DMS114 treated with DMSO at 0.1 percent for 48 hours (cell line): ENCODE results near the gene KXD1.
"Not testable (repeated sequence)": the region's sequence is repeated elsewhere in the genome, so short reads cannot be mapped to it uniquely, and the experiment has no call there.

Experiments used
- DNase-seq: peaks from one replicate; lab custom pipeline; 2025; ENCODE audit not compliant: unreplicated experiment; lab: John Stamatoyannopoulos, UW

KXD1 gene

GRCh38 chr19:18557411-18558201 lies at the start of gene KXD1:
KXD1 (plus strand) TSS chr19:18557870; CDS start chr19:18562057, 4,187 bp downstream.
- DNase-seq, result peak; percentile 99

DNA sequence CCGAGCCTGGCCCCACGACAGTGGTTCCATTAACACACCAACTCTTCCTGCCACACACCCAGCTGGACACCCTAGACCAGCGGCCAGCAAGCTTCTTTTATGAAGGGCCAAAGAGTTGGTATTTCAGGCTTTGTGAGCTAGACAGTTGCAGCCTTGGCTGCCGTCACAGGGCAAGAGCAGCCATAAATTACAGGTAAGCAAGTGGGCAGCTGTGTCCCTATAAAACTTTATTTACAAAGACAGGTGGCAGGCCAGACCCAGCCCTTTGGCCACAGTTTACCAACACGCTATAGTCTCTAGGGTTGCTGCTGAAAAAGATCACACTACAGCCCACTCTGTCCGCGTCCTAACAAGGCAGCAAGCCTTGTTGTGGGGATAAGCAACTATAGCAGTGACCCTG lies 49.1 kb upstream of the KXD1 start:
- no peak for DNase-seq

DNA sequence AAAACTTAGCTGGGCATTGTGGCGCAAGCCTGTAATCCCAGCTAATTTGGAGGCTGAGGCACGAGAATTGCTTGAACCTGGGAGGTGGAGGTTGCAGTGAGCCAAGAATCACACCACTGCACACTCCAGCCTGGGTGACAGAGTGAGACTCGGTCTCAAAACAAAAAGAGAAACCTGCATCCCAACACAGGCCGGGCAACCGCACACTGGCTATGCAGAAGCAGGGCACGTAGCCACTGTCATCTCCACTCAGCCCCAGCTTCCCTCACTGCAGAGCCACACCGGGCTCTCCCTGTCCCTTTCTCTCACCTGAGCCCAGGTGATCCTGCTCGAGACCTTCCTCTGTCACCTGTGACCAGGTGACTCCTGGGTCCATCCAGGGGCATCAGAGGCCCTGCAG lies 47.5 kb upstream of the KXD1 start:
- DNase-seq, result no peak

- no peak for DNase-seq
These were observed 43.8 kb upstream of the KXD1 start for GRCh38 chr19:18513868-18514267.

DNA sequence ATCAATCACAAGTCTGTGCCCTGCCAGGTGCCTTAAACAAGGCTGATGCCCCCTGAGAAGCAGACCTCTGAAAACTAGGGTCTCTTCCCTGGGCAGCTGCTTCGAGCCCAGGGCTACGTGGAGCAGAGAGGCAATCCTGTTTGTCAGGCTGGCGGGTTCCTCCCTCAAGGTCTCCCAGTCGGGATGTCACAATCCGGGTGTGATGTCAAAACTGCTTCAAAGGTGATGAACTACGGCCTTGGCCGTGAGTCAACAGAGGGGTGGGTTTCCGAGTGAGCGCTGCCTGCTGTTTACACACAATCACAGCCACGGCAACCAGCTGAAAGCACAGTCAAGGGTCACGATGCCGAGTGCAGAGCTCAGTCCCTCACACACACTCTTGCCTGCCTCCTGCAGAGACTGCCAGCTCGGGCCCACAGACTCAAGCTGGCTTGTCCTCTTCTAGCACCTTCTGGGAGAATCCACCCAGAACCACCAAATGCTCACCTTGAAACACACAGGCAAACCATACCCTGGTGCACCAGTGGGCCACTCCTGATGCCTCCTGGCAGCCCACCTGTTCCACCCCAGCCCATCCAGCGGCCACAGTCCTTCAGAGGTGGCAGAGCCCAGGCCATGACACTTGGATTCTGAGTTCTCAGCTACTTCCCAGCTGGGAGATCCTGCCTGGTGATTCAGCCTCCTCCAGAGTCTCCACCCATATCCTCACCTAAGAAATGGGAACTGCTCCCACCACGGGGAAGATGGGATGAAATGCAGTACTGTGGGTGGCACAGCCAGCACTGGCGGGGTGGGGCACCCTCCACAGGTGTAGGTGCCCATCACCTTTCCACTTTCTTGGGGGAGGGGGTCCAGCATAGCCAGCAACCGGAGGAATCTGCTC lies 42.6 kb upstream of the KXD1 start:
- no peak for DNase-seq

DNA sequence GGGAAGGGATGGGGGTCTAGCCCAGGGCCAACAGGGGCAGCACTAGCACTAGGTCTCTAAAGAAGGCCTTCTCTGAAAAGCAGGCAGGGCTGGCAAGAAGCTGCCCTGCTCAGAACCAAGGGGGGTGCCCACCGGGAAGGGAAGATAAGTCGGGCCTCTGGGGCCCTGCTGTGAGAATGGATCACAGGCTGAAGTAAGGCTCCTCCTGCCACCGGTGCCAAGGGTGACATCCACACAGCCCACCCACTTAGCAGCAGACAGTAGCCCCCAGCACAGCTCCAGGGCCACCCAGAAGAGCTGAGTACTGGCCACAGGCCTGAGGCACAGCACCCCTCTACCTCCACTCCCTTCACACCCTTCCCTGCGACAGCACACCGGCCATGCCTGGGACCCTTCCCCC lies 41.7 kb upstream of the KXD1 start:
- no peak for DNase-seq

- no peak for DNase-seq
These were observed 40.1 kb upstream of the KXD1 start for GRCh38 chr19:18517606-18518005.

DNA sequence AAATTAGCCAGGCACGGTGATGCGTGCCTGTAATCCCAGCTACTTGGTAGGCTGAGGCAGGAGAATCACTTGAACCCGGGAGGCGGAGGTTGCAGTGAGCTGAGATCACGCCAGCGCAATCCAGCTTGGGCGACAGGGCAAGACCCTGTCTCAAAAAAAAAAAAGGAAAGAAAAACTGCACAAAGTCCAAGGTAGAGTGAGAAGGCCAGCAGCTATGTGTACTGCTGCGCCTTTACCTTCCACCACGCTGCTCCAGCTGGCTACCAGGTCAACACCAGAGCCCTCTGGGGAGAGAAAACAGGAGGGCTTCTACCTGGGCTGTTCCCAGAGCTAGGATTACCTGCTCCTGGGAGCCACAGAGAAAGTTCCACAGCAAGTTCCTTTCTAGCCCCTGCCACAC lies 39.0 kb upstream of the KXD1 start:
- no peak for DNase-seq

- DNase-seq, result peak; percentile 49
These were observed 37.5 kb upstream of the KXD1 start for GRCh38 chr19:18519962-18520847.

DNA sequence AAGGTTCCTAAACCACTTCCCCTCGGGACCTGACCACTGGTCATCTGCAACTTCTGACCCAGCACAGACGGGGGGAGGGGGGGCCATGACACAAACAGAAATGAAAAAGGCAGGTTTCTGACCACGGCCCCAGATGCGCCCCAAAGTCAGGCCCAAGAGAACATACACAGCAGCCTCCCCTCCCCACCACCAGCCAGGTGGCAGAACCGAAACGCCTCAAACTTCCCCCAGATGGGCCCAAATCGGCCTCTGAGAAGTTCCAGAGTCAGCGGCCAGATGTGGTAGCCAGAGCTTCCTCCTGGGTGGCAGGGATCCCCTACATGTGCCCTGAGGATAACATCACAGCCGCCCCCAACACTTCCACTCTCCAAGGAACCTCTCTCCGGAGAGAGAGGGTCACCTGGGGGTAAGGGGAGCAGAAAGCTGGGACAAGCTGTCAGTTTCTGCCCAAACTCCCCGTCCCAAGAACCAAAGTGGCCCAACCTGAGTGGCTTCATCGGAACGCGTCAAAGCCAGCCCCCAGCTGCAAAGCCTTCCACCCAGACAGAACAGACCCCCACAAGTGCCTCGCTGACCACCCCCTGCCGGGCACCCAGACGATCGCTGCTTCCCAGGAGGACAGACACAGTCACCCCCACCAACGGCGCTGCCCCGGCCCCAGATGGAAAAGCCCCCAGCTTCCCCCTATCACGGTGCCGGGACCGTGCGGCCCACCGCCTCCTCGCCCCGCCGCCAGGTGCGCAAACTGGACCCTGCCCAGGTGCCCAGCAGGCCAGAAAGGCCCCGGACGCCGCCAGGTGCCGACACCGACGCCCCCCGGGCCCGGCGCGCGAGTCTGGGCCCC lies 36.6 kb upstream of the KXD1 start:
- no peak for DNase-seq

DNA sequence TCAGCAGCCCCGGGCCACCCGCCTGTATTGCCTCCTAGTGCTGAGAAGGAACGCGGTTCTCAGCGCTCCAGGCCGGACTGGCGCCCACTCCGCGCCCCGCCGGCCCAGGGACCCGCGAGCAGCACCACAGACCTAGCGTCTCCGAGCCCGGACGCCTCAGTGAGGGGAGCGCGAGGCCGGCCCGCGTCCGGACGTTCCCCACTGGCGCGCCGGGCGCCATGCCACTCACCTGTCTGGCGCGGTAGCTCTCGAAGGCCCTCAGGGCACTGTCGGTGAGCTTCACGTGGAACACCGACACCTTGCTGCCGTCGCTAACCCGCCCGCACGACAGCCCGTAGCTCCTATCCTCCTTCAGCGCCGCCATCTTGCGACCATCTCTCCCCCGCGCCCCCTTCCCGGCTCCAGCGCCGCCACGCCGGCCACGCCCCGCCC lies 36.0 kb upstream of the KXD1 start, which contains the start of gene ELL:
Gene ELL, minus strand, starts transcription at position 379 of the 432 bp plus-strand sequence. Its CDS starts 15 bp downstream, at position 364.
- no peak for DNase-seq

GRCh38 chr19:18522124-18522861 lies 35.4 kb upstream of the KXD1 start:
- peak; percentile 100 for DNase-seq

DNA sequence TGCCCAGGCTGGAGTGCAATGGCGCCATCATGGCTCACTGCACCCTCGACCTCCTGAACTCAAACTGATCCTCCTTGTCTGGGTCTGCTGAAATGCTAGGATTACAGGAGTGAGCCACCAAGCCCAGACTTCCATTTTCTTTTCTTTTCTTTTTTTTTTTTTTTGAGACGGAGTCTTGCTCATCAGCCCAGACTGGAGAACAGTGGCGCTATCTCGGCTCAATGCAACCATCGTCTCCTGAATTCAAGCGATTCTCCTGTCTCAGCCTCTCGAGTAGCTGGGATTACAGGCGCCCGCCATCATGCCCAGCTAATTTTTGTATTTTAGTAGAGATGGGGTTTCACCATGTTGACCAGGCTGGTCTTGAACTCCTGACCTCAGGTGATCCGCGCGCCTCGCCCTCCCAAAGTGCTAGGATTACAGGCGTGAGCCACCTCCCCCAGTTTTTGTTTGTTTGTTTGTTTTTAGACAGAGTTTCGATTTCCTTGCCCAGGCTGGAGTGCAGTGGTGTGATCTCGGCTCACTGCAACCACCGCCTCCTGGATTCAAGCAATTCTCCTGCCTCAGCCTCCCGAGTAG lies 34.7 kb upstream of the KXD1 start:
- not testable (repeated sequence) for DNase-seq

DNA sequence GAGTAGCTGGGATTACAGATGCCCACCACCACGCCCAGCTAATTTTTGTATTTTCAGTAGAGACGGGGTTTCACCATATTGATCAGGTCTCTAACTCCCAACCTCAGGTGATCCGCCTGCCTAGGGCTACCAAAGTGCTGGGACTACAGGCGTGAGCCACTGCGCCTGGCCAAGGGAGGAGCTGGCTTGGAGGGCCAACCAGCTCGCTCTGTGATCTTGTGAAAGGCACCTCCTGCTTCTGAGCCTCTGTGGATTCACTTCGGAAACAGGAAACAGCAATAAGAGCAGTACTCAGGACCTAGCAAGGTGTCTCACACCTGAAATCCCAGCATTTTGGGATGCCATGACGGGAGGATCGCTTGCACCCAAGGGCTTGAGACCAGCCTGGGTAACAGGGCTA lies 33.8 kb upstream of the KXD1 start:
- no peak for DNase-seq

GRCh38 chr19:18526316-18526715 lies 31.4 kb upstream of the KXD1 start:
- no peak for DNase-seq

DNA sequence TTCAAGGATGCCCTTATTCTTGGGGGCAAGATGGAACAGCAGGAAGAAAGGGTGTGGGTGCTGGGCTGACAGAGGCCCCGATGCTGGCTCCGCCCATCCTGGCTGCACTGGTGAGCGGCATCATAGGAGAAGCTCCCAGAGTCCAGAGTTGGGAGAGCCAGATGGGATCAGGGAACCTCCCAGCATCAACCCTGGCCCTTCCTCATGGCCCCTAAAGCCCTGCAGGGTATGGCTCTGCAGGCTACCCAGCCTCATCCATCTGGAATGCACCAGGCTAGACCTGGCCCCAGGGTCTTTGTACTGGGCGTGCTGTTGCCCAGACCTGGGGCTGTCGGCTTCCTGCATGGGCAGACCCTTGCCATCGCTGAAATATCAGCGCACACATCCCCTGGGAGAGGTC lies 27.9 kb upstream of the KXD1 start:
- no peak for DNase-seq

GRCh38 chr19:18531485-18531884 lies 26.2 kb upstream of the KXD1 start:
- no peak for DNase-seq

DNA sequence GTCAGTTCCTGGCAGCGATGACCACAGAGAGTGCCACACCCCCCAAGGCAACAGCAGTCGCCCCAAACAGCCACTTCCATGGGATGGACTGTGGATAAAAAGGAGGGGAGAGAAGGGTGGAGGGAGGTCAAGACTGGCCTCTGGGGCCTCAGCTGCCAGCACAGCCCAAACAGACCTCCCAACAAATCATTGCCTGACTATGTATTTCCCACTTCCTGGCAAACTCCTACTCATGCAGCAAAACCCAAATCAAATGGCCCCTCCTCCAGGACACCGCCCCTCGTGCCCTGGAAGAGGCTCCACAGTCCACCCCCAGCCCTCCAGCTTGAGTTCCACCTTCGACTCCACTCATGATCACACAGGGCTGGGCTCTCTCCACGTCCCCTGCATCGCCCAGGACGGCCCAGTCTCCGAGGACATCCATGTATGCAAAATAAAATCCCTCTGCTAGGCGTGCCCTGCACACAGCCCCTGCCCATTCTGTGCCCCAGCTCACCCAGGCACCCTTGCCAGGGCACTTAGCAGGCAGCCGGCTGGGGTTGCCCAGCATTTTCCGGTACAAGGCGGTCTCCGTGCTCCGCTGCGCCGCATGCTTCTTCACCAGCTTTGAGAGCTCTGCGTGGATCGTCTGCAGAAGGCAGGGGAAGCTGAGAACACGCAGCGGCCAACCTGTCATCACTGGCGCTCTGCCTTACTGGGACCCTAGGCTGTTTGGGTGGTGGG lies 25.3 kb upstream of the KXD1 start:
- no peak for DNase-seq
